H1 (cell line): Measurements from ENCODE around the gene SLC22A31.

Experiments used
- CTCF ChIP-seq, 3 experiments: IDR thresholded peaks; 1 replicate in 2 of 3; 2 replicates in 1 of 3; pipeline versions ENCODE4 v1.5.1 to v1.6.1; 2011; ENCODE audit warnings: low read length in 3 of 3, mild to moderate bottlenecking in 3 of 3, inconsistent platforms in 2 of 3, low read depth in 1 of 3, moderate library complexity in 1 of 3; ENCODE audit not compliant: insufficient read depth in 1 of 3; ENCODE audit errors: control extremely low read depth in 1 of 3
- POLR2A ChIP-seq, 2 experiments: IDR thresholded peaks; 1 replicate in 1 of 2; 2 replicates in 1 of 2; pipeline ENCODE4 v1.6.1; 2011; ENCODE audit warnings: low read depth in 2 of 2, low read length in 2 of 2, mild to moderate bottlenecking in 2 of 2; ENCODE audit errors: control extremely low read depth in 1 of 2
- POLR2AphosphoS5 ChIP-seq: IDR thresholded peaks from 2 replicates; pipeline ENCODE4 v1.6.1; 2011; ENCODE audit warnings: low read depth, low read length
- TBP ChIP-seq: IDR thresholded peaks from 2 replicates; pipeline ENCODE4 v1.6.1; 2011; ENCODE audit warnings: low read depth, low read length, improper control_type of control experiment

GRCh38 chr16:89199241-89200123 lies 855 bp downstream of the SLC22A31 start:
- TF ChIP-seq CTCF (IDR thresholded peaks at IDR 0.05; ENCODE audit: control extremely low read depth in 1 of 3, insufficient read depth in 1 of 3, low read depth in 1 of 3, low read length in 3 of 3) (no peak), TBP (no peak), POLR2A (IDR thresholded peaks at IDR 0.05; ENCODE audit: control extremely low read depth in 1 of 2, low read depth in 2 of 2, low read length in 2 of 2) (no peak), POLR2AphosphoS5 (no peak)
